GM19455 (cell line): ENCODE results near the gene ZNF784.
A peak's percentile ranks its signal among the peaks of the same experiment; 100 is the strongest.
"Not testable (repeated sequence)": the region's sequence is repeated elsewhere in the genome, so short reads cannot be mapped to it uniquely, and the experiment has no call there.

Experiments
- ATAC-seq: cut with Tn5 transposase; IDR thresholded peaks from one replicate; pipeline ENCODE4 v1.9.1; 2021; ENCODE audit not compliant: unreplicated experiment

The ZNF784 gene

DNA sequence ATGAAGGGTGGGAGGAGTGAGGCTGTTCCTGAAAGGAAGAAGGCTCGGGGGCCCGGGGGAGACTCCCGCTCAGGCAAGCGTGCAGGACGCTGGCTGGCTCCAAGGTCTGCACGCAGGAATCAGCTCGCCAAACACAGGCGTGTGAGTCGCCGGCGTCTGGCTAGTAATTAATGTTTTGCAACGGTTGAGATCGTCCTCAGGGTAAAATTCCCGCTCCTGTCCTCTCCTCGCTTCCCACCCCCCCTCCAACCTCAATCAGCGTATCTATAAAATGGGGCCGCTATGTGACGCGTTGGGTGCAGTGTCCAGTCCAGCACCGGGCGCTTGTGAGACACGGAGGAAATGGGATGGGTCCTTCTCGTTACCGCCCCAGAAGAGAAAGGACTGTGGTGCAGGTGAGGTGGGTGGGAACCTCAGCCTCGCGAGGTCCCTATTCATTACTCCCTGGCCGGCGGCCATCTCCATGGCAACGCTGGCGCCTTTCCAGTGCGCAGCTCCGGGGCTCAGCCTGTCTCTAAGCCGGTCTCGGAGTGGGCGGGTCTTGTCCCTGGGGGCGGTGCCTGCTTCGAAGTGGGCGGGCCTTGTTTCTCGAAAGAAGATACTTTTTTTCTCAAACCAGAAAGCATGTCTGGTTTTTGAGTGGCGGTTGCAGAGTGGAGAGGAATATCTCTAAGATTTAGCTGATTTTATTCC is 37.2 kb downstream of the ZNF784 start:
- peak; percentile 73 for ATAC-seq

DNA sequence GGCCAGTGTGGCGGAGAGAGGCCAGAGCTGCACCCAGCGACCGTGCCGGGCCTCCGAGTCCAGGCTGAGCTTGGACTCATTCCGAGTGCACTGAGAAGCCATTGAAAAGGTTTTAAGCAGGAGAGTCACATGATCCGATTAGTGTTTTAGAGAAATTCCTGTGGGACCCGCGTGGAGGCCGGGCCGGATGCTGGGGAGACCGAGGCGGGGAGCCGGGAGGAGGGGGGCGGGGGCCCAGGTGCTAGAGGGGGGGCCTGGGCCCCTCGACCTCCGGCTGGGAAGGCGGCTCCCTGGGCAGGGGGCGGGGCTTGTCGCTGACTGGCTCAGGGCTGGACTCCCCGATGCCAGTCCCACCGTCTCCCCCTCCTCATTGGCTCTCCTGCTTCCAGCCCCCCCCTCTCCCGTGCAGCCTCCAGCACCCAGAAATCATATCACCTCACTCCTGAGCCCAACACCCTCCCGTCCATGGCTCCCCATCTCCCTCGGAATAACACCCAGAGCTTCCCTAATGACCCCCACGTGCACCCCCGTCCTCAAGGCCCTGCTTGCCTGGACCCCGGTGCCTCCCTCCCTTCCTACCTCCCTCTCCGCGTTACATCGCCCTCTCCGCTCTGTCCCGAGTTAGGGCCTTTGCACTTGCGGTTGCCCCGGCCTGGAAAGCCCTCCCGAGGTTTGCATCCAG is 38.6 kb downstream of the ZNF784 start:
- no peak for ATAC-seq

DNA sequence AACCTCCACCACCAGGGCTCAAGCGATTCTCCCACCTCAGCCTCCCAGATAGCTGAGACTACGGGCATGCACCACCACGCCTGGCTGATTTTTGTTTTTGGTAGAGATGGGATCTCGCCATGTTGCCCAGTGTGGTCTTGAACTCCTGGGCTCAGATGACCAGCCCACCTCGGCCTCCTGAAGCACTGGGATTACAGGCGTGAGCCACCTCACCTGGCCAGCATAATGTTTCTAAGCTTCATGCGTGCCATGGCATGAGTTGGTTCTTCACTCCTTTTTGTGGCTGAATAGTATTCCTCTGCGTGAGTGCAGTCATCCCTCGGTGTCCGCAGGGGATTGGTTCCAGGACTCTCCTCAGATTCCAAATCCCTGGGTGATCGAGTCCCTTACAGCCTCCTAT is 39.5 kb downstream of the ZNF784 start:
- no peak for ATAC-seq

DNA sequence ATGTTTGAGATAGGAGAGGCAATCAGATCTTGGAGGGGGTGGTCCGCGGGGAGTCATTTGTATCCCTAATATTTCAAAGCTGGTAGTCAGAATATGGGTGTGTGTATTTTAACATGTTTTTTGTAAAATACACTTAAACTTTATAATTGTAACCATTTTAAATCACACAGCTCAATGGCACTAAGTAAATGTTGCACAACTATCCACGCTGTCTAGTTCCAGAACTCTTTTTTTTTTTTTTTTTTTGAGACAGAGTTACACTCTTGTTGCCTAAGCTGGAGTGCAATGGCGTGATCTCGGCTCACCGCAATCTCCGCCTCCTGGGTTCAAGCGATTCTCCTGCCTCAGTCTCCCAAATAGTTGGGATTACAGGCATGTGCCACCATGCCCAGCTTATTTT is 40.5 kb downstream of the ZNF784 start:
- not testable (repeated sequence) for ATAC-seq

DNA sequence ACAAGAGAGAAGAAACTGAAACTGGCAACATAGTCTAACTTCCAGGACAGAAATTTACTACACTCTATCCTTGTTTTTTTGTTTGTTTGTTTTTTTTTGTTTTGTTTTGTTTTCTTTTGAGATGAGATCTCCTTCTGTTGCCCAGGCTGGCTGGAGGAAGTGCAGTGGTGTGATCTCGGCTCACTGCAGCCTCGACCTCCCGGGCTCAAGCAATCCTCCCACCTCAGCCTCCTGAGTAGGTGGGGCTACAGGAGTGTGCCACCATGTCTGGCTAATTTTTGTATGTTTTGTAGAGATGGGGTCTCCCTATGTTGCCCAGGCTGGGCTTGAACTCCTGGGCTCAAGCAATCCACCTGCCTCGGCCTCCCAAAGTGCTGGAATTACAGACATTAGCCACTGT is 42.1 kb downstream of the ZNF784 start:
- not testable (repeated sequence) for ATAC-seq

DNA sequence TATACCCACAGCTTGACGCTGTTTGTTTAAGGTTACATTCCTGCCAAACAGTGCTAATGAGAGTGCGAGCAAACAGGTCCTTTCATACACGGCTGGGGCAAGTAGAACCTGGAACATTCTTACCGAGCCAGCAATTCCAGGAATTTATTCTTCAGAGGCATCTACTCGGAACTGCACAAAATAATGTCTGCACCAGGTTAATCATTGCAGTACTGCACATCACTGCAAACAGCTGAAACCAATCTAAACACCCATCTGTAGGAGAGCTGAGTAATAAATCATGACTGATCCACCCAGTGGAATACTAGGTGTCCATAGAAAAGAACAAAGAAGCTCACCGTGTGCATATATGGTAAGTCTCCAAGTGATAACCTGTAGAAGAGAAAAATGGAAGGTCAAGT is 42.5 kb downstream of the ZNF784 start:
- ATAC-seq: no peak

DNA sequence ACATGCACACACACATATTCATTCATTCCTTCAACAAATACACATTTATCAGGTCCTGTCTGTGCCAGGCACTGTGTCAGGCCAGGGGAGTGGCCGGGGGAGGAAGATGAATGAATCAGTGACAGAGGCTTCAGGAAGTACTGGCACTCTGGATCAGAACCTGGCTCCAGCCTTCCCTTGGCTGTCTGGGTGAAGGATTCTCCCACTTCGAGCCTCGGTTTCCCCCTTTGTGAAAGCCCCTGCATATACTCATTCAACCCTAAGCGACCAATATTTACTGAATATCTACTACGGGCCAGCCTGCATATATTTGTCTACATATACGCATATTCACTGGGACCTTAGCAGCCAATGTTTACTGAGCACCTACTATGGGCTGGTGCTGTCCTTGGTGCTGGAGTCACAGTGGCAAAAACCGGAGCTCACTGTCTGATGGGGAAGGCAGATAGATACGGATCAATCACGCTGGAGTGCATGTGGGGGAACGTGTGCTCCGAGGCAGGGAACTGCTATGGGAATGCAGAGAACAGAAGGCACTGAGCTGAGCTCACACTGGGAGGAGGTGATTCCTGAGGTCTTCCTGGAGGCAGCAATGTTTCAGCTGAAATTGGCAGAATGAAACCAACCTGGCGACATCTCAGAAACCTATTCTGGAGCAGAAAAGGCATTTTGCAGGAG is 43.1 kb downstream of the ZNF784 start:
- no peak for ATAC-seq

DNA sequence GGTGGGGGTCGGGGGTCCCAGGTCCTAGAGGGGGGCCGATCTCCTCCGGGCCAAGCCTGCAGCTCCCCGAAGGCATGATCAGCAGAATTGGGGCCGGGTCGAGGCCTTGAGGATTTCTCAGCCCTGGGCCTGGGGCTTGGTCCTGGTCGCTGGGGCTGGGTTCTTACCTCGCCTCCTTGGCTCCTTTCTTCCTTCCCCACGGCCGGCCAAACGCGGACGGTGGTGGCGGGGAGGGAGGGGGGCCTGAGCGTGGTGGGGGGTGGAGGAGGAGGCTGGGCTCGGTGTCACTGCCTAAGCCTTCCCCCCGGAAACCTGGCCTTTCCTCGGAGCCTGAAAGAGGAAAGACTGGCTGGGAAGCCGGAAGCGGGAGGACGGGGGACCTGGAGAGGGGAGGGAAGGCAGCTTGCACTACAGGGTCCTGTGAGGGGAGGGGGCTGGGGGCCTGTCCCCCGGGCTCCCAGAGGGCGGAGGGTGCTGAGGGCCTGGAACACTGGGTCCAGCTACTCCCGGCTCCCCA is 43.7 kb downstream of the ZNF784 start, which contains the start of gene ZNF579:
Gene ZNF579 (minus strand): TSS at position 221 of the 517 bp plus-strand sequence. CDS start 1,209 bp downstream, outside the sequence.
- no peak for ATAC-seq

DNA sequence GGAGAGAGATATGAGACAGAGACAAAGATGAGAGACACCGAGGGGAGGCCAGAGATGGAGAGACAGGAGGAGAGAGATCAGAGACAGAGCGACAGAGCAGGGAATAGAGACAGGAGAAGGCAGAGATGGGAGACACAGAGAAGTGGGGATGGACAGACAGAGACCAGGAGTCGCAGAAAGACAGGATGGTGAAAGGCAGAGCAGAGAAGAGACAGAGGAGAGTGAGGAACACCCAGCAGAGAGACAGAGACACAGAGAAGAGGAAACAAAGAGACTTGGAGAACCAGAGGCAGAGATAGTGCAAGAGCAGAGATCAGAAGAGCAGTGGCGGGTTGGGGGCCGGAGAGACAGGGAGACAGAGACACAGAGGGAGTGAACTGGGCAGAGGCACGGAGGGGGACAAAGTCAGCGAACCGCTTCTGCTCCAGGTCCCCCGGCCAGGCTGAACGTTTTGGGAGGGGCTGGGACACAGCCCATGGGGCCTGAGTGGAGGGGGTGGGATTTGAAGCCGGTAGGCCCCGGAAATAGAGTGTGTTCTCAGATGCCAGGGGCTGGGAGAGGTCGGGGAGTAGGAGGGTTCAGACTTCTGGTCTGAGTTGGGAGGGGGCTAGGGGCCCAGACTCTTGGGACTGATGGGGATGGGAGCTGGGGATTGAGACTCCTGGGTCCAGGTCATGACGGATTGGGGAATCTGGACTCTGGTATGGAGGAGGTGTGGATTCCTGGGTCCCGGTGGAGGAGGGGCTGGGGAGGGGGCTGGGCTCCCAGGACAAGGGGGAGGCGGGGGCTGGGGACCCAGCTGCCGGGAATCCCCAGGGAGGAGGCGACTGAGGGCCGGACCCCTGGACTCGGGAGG is 44.4 kb downstream of the ZNF784 start:
- ATAC-seq: no peak

DNA sequence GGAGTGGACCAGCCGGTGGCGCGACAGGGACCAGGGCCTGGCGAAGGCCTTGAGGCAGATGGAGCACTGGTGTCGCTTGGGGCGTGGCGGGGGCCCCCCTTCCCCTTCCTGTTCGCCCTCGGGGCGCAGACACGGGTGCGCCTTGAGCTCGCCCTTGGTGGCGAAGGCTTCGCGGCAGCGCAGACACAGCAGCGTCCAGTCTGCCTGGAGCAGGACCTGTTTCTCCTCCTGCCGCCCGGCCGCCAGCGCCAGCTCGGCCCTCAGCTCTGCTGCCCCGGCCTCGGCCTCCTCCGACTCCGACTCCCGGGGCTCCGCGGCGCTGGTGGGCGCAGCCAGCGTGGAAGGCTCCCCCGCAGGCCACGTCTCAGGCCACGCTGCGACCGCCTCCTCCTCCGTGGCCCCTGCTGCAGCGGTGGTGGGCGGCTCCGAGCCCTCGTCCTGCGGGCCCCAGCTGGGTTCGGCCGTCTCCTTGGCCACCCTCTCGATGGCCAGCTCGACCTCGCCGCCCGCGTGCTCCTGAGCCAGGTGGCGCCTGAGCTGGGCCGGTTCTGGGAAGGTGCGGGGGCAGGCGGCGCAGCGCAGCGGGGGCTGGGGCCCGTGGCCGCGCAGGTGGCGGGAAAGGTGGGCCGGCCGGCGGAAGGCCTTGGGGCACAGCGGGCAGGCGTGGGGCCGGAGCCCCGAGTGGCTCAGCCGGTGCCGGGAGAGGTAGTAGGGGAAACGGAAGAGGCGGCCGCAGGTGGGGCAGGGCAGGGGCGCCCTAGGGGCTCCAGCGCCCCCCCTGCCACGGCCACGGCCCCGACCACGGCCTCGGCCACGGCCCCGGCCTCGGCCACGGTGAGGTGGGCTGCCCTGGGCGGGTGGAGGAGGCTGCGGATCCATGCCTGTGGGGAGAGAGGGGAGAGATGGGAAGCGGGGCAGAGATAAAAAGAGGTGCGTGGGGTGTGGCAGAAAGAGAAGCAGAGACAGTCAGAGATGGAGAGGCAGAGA is 45.3 kb downstream of the ZNF784 start:
- no peak for ATAC-seq

DNA sequence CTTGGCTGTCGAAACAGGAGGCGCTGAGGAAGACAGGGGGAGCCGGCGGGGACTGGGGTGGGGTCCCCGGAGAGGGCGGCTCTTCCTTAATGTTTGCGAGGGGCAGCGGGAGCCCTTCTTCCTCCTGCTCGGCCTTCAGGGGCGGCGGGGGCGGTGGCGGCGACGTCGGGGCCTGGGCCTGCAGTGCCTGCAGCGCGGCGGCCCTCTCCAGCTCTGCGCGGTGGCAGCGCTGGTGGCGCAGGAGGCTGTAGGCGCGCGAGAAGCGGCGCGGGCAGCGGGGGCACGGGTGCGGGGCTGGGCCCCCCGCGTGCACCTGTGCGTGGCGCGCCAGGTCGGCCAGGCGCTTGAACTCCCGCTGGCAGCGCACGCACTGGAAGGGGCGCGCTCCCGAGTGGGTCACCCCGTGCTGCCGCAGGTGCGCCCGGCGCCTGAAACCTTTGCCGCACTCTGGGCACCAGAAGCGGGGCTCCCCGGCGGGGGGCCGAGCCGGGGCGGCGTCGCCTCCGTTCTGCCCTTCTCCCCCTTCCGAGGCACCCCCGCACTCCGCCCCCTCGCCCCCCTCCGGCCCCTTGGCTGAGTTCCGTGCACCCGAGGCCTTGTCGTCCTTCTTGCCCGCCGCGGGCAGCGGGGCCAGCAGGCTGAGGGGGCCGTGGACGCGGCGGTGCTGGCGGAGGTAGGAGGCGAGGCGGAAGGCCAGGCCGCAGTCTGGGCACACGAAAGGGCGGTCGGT is 46.2 kb downstream of the ZNF784 start:
- ATAC-seq: no peak

DNA sequence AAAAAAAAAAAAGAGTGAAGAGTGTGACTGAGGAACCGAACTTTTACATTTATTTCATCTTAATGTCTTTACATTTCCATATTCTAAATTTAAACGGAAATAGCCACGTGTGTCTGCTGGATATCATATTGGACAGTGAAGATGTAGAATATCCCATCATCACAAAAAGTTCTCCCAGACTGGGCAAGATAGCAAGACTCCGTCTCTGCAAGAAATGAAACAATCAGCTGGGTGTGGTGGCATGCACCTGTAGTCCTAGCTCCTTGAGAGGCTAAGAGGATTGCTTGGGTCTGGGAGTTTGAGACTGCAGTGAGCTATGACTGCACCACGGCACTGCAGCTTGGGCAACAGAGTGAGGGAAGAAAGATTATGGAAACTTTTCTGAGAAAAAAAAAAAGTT is 47.6 kb downstream of the ZNF784 start:
- no peak for ATAC-seq

DNA sequence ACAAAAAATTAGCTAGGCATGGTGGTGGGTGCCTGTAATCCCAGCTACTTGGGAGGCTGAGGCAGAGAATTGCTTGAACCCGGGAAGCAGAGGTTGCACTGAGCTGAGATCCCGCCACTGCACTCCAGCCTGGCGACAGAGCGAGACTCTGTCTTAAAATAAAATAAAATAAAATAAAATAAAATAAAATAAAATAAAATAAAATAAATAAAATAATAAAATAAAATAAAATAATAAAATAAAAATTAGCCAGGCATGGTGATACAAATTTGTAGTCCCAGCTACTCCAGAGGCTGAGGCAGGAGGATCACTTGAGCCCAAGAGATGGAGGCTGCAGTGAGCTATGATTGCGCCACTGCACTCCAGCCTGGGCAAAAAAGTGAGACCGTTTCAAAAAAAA is 50.4 kb downstream of the ZNF784 start:
- not testable (repeated sequence) for ATAC-seq
